Measurements from ENCODE around the gene AHCYL2. TPM values are rescaled to one million over a fixed set of nuclear protein-coding genes. Genes with fewer than 3 reads are reported as not detected.
"Not testable (repeated sequence)": the region's sequence is repeated elsewhere in the genome, so short reads cannot be mapped to it uniquely, and the experiment has no call there.

Gene AHCYL2
- total RNA-seq, 1 donor from 2014 or later = 39.3 TPM

DNA sequence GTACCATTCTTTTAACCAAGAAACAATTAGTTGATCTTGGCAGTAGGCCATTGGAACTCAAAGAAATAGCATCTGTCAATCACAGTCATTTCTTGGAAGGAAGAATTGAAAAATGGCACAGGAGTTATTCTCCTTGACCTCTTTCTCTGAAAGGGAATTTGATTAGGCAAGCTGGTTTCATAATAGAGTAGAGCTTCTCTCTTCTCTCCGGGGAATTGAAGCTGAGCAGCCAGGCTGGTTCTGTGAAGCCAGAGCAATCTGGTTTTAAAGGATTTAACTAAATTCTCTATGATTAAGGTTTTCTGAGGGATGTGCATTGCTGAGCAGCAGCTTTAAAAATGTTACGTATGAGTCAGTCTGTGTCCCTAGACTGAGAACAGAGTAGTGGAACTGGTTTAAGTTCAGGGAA, 70.2 kb downstream of the AHCYL2 start:
- Histone ChIP-seq H3F3A (ENCODE audit: low read depth) (peaks cover 23% of the 10 kb centered on the region), H2AFZ (replicated peaks) (no peak overlapping the region), H3K36me3 (no peaks in the 10 kb centered on the region), H3K27me3 (no peaks in the 10 kb centered on the region), H4K20me1 (ENCODE audit: low read depth) (peaks cover 8% of the 10 kb centered on the region), H3K4me2 (no peak overlapping the region), H3K9ac (no peak overlapping the region), H3K4me1 (peaks cover 12% of the 10 kb centered on the region), H3K9me3 (ENCODE audit: low read depth) (no peaks in the 10 kb centered on the region), H3K27ac (no peak overlapping the region), H3K79me2 (ENCODE audit: low read depth) (no peaks in the 10 kb centered on the region), H3K4me3 (no peak overlapping the region)
- H3K9me3 Mint-ChIP-seq = no peaks in the 10 kb centered on the region
- no peak for TF ChIP-seq EZH2phosphoT487 (IDR thresholded peaks at IDR 0.05)
- H3K4me3 Mint-ChIP-seq = peak overlapping the region; percentile 55
- H3K36me3 Mint-ChIP-seq = peaks cover 6% of the 10 kb centered on the region
- H3K27ac Mint-ChIP-seq = peak overlapping the region; percentile 97
- no peaks in the 10 kb centered on the region for H3K27me3 Mint-ChIP-seq (ENCODE audit: insufficient read depth, low read depth)
- H3K4me1 Mint-ChIP-seq = peaks cover 40% of the 10 kb centered on the region
- DNase-seq (ENCODE audit: low spot score) = peak; percentile 27

DNA sequence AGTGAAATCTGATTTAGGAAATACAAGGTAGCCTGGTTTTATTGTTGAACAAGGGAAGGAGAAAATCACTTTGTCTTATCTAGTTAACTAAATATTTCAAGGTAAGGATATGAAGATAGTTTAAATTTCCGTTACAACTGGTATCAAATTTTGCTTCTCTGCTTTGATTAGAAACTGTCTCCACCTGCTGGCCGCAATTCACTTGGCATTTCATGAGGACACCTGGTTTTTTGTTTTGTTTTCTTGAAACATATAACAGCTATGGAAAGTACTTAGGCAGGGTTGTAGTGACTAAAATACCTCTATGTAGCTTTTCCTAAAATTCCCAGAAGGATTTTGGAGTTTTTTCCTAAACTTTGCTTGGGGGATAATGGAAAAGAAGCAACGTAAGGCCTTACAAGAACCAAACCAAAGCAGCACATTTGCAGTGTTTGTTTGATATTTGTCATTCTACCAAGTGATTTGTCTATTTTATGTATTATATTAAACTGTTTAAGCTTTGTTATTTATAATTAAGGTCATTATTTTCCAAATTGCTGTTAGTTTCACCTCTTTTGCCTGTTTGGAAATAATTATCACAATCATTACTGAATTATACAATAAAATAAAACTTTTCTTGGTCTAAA, 73.6 kb downstream of the AHCYL2 start:
- TF ChIP-seq EZH2 (IDR thresholded peaks at IDR 0.05) = no peak
- TF ChIP-seq, protein P1, sequence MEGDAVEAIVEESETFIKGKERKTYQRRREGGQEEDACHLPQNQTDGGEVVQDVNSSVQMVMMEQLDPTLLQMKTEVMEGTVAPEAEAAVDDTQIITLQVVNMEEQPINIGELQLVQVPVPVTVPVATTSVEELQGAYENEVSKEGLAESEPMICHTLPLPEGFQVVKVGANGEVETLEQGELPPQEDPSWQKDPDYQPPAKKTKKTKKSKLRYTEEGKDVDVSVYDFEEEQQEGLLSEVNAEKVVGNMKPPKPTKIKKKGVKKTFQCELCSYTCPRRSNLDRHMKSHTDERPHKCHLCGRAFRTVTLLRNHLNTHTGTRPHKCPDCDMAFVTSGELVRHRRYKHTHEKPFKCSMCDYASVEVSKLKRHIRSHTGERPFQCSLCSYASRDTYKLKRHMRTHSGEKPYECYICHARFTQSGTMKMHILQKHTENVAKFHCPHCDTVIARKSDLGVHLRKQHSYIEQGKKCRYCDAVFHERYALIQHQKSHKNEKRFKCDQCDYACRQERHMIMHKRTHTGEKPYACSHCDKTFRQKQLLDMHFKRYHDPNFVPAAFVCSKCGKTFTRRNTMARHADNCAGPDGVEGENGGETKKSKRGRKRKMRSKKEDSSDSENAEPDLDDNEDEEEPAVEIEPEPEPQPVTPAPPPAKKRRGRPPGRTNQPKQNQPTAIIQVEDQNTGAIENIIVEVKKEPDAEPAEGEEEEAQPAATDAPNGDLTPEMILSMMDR (IDR thresholded peaks at IDR 0.05) = peak; percentile 91
- no peak for TF ChIP-seq EZH2phosphoT487 (IDR thresholded peaks at IDR 0.05)
- Histone ChIP-seq H3F3A (ENCODE audit: low read depth) (peaks cover 23% of the 10 kb centered on the region), H3K4me2 (no peak overlapping the region), H3K27ac (no peak overlapping the region), H3K36me3 (no peaks in the 10 kb centered on the region), H3K79me2 (ENCODE audit: low read depth) (peaks cover 20% of the 10 kb centered on the region), H4K20me1 (ENCODE audit: low read depth) (peaks cover 8% of the 10 kb centered on the region), H3K9ac (no peak overlapping the region), H3K9me3 (ENCODE audit: low read depth) (peaks cover 8% of the 10 kb centered on the region), H3K4me3 (no peak overlapping the region), H2AFZ (replicated peaks) (no peak overlapping the region), H3K27me3 (no peaks in the 10 kb centered on the region), H3K4me1 (peaks cover 12% of the 10 kb centered on the region)
- Mint-ChIP-seq H3K9me3 (peaks cover 25% of the 10 kb centered on the region), H3K36me3 (peaks cover 23% of the 10 kb centered on the region), H3K4me3 (no peak overlapping the region), H3K4me1 (peaks cover 40% of the 10 kb centered on the region), H3K27ac (no peak overlapping the region), H3K27me3 (ENCODE audit: insufficient read depth, low read depth) (no peaks in the 10 kb centered on the region)
- peak; percentile 61 for DNase-seq (ENCODE audit: low spot score)

DNA sequence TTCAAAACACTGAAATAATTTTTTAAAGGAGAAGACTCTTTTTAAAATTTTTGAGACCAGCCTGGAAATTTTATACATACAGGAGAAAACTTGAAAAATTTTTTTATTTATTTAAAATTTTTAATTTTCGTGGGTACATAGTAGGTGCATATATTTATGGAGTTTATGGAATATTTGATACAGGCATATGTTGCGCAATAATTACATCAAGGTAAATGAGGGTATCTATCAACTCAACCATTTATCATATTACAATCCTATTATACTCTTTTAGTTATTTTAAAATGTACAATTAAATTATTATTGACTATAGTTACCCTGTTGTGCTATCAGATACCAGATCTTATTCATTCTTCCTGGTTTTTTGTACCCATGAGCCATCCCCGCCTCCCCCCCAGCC, 75.1 kb downstream of the AHCYL2 start:
- no peak overlapping the region for H3K9ac ChIP-seq
- H3K9me3 ChIP-seq (ENCODE audit: low read depth) = peaks cover 8% of the 10 kb centered on the region
- peaks cover 19% of the 10 kb centered on the region for H3F3A ChIP-seq (ENCODE audit: low read depth)
- peaks cover 25% of the 10 kb centered on the region for H3K4me1 Mint-ChIP-seq
- H2AFZ ChIP-seq (replicated peaks) = no peak overlapping the region
- no peak overlapping the region for H3K27ac Mint-ChIP-seq
- H3K4me3 Mint-ChIP-seq = no peak overlapping the region
- no peaks in the 10 kb centered on the region for H3K27me3 Mint-ChIP-seq (ENCODE audit: insufficient read depth, low read depth)
- no peak overlapping the region for H3K4me2 ChIP-seq
- H4K20me1 ChIP-seq (ENCODE audit: low read depth) = peaks cover 8% of the 10 kb centered on the region
- no peaks in the 10 kb centered on the region for H3K36me3 ChIP-seq
- peaks cover 20% of the 10 kb centered on the region for H3K79me2 ChIP-seq (ENCODE audit: low read depth)
- no peak for DNase-seq (ENCODE audit: low spot score)
- H3K4me1 ChIP-seq = peaks cover 7% of the 10 kb centered on the region
- peaks cover 34% of the 10 kb centered on the region for H3K9me3 Mint-ChIP-seq
- no peaks in the 10 kb centered on the region for H3K27me3 ChIP-seq
- no peak for TF ChIP-seq EZH2 (IDR thresholded peaks at IDR 0.05)
- TF ChIP-seq EZH2phosphoT487 (IDR thresholded peaks at IDR 0.05) = no peak
- TF ChIP-seq, protein P1 (IDR thresholded peaks at IDR 0.05) = no peak
- H3K27ac ChIP-seq = no peak overlapping the region
- H3K36me3 Mint-ChIP-seq = peaks cover 30% of the 10 kb centered on the region
- H3K4me3 ChIP-seq = no peak overlapping the region

DNA sequence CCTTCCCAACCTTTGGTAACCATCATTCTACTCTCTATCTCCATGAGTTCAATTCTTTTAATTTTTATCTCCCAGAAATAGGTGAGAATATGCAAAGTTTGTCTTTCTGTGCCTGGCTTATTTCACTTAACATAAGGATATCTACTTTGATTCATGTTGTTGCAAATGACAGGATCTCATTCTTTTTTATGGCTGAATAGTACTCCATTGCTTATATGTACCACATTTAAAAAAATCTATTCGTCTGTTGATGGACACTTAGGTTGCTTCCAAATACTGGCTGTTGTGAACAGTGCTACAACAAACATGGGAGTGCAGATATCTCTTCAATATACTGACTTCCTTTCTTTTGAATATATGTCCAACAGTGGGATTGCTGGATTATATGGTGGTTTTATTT, 75.5 kb downstream of the AHCYL2 start:
- DNase-seq (ENCODE audit: low spot score); H3K4me1 ChIP-seq; H3K27me3 ChIP-seq; H3K4me3 Mint-ChIP-seq; H2AFZ ChIP-seq (replicated peaks); H3K27me3 Mint-ChIP-seq (ENCODE audit: insufficient read depth, low read depth); H3K4me2 ChIP-seq; H3K36me3 ChIP-seq; H3K9ac ChIP-seq; H4K20me1 ChIP-seq (ENCODE audit: low read depth); H3K27ac ChIP-seq; H3K9me3 ChIP-seq (ENCODE audit: low read depth); H3K4me3 ChIP-seq; H3K27ac Mint-ChIP-seq: not testable (repeated sequence)
- Histone ChIP-seq H3F3A (ENCODE audit: low read depth) (peaks cover 16% of the 10 kb centered on the region), H3K79me2 (ENCODE audit: low read depth) (peaks cover 20% of the 10 kb centered on the region)
- H3K36me3 Mint-ChIP-seq = peaks cover 30% of the 10 kb centered on the region
- peaks cover 21% of the 10 kb centered on the region for H3K4me1 Mint-ChIP-seq
- H3K9me3 Mint-ChIP-seq = peaks cover 35% of the 10 kb centered on the region
